Stimulated activated CD4-positive, alpha-beta T cell treated with anti-CD3 and anti-CD28 coated beads, Interleukin-15, amount 100 ng/mL, for 1 hour (primary cell): ENCODE measurements around the gene MYH13.
"Not testable (repeated sequence)": the region's sequence is repeated elsewhere in the genome, so short reads cannot be mapped to it uniquely, and the experiment has no call there.

Experiments
- DNase-seq, 2 donors: peaks; one replicate each; pipeline ENCODE4 v3.0.0-alpha.2; 2020; ENCODE audit warnings: low read depth in 1 of 2, low spot score in 1 of 2

MYH13 gene

DNA sequence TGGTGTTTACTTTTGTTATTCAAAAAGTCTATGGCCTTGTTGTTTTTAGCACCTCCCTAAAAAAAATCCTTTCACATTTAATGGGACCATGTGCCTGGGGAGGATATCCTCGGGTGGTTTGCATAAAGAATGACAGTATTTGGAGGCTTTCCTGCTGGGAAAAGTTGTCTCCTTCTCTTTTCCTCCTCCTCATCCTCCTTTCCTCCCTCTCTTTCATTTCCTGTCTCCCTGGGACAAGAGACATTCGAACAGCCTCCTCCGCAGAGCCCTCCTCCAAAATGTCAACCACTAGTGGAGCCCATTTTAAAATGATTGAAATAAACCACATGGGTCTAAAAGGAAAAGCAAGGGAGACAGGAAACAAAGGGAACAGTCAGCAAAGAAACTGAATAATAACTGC is 67.4 kb downstream of the MYH13 start:
- no peak for DNase-seq

DNA sequence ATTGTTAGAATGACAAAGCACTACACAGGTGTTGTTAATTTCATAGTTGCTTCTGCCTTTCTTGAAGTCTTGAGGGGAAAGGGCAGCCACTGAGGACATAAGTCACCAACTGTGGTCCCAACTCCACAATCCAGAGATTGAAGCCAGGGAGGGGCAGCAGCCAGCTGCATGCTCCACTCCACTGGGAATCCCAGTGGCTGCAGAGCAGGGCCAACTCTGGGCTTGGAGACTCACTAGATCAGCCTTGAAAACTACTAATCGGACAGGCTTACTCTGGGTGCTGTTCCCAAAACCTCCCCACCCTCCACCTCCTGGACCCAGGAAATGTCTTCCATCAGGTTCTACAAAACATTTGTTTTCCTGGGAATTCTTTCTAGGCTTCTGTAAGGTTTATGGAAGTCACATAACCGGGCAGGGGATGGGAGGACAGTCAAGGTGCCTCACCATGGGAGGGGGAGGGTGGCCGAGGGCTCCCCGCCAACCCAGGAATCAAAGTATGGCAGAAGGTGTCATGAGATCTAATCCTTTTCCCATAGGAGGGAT is 68.0 kb downstream of the MYH13 start:
- no peak for DNase-seq

DNA sequence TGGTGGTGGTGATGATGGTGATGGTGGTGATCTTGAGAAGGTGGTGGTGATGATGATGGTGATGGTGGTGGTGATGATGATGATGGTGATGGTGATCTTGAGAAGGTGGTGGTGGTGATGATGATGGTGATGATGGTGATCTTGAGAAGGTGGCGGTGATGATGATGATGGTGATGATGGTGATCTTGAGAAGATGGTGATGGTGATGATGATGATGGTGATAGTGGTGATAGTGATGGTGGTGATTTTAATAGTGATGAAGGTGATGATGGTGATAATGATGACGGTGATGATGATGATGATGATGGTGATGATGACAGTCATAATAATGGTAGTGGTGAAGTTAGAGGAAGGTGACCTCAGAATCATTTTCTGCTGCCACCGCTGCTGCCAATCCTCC is 75.1 kb downstream of the MYH13 start:
- no peak for DNase-seq

DNA sequence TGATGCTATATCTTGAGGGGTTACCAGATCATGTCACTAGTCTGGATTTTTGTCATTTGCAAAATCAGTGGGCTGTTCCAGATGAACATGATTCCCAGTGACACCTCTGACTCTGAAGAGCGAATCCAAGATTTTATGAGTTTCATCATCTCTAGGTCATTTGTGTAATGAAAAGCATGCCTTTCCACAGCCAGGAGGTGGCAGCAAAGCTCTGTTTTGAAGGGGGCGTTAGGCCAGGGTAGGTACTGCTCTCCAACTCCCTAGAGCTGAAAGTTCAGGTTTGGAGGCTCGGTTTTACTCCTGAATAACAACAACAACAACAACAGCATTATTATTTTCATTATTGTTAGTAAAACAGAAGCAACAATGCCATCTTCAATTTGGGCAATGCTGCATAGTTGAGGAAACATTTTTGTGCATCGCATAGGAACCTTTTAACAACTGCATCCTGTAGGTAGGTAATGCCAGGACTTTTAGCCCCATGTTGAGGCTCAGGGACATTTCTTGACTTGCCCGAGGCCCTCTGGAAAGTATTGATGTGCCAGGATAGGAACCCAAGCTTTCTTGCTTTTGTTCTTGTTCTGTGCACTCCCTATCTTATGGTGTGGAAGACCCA is 77.0 kb downstream of the MYH13 start:
- no peak for DNase-seq

DNA sequence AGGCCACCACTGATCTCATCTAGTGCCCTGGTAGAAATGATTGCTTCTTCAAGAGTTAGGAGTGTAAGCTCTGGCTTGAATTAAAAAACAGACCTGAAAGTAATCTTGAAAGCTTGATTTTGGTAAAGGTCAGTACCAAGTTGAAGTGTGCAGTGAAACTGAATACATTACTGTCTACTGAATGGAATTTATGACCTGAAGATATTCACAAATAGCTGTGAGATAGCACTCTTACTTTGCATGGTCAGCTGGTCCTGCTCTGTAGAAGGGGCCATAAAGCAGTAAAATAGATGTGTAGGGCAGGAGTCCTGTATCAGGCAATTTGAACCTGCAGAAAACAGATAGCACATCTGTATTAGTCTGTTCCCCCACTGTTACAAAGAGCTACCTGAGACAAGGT is 78.6 kb downstream of the MYH13 start:
- no peak for DNase-seq

DNA sequence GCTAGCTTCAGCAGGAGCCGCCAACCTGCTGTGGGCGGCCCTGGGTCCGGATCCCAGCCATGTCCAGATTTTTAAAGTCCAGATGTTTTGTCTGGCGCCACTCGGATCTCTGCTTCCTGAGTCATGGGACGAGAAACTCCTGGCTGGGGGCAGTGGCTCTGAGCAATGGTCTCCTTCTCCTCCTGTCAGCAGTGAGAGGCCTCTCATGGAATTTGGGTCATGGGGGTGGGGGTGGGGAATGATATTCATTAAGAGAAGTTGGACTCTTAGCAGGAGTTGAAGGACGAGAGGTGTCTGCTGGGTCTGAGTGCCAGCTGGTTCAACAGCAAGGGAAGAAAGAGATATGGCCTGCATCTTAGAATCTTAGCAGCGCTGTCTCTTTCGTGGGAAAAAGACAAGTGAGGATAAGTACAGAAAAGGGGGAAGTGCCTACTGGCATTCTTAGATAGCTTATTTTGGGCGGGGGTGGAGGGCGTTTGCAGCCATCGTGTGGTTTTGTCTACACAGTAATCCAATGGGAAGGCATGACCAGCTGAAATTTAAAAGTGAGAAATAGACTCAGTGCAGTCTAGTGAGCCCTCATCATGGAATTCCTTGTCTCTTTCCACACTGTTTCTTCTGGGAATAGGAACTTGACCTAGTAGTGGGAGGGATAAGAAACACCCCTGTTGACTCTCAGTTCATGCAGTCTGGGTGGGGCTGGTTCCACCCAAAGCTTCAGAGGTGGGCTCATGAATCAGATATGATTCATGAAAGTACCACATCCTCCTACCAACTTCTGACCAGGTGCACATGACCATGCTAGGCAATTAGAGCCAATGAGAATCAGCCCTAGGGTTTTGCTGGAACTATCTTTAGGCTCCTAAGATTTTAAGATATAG is 80.5 kb downstream of the MYH13 start:
- no peak for DNase-seq

DNA sequence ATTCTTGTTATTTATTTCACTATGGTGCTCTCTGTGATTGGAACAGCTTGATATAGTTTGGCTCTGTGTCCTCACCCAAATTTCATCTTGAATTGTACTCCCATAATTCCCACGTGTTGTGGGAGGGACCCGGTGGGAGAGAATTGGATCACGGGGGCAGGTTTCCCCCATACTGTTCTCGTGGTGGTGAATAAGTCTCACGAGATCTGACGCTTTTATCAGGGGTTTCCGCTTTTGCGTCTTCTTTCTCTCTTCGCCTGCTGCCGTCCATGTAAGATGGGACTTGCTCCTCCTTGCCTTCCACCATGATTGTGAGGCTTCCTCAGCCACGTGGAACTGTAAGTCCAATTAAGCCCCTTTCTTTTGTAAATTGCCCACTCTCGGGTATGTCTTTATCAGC is 81.2 kb downstream of the MYH13 start:
- not testable (repeated sequence) for DNase-seq

DNA sequence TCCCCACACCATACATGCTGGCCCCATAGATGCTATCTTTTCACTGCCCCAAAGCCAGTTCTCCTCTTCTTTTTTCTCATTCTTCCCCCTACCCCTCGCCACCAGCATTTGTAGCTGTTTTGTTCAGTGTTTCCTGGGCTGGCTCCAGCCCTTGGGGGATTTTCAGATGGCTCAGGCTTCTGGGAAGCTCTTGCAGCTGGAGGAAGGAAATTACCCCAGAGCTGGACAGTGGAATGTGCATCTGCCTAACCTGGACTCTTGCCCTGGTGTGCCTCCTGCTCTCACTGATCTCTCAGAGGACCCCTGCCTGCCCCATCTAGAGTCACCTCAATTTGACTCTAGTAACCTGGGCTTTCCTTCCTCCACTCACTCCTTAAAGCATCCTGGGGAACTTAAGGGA is 82.8 kb downstream of the MYH13 start:
- no peak for DNase-seq

DNA sequence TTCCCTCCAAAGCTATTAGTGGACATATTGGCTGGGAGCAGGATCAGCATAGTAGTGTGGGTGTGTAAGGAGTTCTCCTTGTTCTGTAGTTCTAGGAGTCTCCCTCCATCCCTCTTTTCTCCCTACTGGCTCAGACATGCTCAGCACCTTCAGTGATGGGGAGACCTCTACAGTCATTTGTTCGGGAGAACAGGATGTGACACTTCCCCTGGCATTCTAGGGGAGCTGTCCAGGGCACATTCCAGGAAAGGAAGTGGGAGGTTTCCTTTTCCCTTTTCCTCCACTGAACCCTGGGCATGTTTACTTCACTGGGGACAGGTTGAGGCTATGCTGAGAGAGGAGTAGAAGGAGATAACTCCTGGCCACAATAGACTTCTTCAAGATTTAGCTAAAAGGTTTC is 86.5 kb downstream of the MYH13 start:
- no peak for DNase-seq

DNA sequence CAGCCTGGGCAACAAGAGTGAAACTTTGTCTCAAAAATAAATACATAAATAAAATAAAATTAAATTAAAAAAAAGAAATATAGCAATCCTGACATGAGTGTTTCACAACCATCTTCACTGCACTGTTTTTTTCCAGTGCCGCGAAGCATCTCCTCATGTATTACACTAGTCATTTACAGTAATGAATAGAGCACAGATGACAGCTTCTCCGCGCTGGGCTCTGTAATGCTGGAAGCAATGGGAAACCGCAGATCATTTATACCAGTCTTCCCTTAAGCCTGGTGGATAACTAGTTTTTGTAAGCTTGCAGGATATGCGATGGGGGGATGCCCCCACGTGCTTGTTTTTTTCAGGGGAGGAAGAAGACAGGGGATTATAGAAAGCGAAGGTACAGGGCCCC is 86.9 kb downstream of the MYH13 start:
- DNase-seq = no peak

DNA sequence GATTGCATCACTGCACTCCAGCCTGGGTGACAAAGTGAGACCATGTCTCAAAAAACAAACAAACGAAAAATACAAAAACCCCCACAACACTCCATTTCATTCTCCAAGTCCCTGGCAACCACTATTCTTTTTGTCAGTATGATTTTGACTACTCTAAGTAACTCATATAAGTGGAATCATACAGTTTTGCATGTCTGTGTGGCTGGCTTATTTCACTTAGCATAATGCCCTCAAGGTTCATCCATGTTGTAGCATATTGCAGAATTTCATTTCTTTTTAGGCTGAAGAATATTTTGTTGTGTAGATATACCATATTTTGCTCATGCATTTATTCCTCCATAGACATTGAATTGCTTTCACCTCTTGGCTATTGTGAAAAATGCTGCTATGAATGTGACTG is 92.7 kb downstream of the MYH13 start:
- DNase-seq = no peak

DNA sequence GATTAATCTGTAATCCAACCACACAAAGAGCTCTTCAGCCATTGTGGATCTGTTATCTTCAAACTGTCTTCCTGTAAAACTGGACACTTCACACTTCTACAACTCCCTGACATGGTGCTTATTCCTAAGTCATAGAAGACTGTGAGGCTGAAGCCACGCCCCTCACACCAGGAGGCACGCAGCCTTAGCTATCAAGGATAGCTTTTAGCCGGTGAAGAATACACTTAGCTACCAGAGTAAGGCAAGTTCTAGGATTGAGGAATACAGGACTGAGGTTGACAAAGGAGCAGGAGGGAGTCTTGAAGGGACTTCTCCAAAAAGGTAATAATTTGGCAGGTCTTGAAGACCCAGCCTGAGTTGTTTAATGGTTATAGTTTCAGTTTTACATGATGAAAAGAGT is 94.6 kb downstream of the MYH13 start:
- DNase-seq = no peak

DNA sequence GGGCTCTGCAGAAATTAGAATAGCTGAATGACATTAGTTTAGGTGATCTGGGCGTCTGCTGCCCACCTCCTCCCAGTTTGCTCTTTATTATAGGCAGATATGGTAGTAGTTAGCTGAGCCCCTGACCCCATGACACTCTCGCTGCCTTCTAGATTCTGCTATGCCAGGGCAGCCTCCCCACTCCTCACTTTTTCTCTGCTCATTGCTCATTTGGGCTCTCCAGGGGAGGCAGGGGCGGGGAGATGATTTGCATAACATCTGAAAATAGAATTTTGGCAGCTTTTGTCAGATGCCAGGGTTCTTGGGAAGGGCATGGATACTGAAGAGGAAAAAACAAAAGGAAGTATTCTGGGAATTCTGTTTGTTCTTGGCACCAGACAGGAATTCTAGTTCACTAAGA is 96.4 kb downstream of the MYH13 start:
- DNase-seq = no peak

DNA sequence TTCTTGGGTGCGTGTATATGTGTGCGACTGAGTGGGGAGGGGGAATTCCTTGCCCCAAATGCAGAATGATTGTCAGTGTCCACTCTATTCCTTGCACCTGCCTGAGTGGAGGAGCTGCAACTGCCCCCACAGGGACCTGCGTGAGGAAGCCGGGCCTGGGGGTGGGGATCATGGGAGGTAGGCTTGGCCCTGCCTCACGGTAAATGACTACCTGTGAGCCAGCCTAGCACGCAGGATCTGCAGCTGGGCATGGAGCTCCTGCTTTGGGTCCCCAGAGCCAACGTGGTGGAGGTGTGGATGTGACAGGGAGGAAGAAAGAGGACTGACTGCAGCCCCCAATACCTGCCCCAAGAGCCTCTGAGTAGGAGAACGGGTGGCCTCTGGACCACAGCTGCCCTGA is 97.4 kb downstream of the MYH13 start:
- no peak for DNase-seq

DNA sequence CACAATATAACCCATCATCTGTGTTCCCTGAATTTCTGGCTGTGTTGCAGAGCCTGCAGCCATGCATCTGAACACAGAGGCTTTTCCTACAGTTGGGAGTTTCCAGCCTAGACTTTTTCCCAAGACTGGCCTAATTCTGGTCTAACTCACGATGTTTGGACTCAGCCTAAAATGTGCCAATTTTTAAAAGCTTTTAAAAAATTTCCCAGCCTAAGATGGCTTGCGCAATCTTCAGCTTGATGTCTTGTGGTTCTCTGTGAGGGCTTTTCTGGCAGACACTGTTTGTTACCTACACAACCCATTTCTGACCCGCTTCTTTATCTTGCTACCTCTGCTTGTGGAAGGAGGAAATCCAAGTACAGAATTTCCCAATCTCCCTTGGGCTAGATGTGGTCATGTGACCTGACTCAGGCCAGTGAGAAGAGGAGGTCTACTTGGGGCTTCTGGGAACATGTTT is 101.7 kb downstream of the MYH13 start:
- DNase-seq = no peak

DNA sequence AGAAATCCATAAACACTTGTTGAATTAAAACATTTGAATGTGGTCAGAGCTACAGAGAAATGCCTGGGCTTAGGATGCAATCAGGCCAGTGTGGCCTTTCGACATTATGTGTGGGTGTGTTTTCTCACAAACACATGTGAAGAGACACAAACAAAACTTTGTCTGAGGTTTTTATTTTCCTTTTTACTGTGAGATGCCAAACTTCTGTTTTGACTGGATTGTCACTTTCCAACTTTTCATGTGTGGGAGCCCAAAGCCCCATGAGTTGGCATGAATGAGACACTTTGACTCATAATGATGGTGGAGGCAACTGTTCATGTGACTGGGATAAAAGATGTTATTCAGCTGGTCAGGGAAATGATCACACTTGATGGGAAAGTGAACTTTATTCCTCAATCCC is 102.5 kb downstream of the MYH13 start:
- DNase-seq = no peak

DNA sequence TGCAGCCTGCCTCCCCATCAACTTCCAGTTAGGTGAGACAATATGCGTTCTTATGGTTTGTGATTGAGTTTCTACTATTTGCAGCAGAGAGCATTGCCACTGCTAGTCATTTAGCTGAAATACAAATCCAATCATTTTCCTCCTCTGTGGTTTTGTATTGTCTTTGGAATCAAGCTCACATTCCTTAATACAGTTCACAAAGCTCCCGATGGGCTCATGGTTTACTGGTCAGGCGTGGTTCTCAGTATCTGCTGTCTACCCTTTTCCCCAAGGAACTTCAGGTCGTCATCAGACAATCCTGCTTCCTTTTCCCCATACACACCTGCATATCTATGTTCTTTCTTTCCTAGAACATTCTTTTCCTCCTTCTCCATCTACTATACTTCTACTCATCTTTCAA is 104.8 kb downstream of the MYH13 start:
- no peak for DNase-seq

DNA sequence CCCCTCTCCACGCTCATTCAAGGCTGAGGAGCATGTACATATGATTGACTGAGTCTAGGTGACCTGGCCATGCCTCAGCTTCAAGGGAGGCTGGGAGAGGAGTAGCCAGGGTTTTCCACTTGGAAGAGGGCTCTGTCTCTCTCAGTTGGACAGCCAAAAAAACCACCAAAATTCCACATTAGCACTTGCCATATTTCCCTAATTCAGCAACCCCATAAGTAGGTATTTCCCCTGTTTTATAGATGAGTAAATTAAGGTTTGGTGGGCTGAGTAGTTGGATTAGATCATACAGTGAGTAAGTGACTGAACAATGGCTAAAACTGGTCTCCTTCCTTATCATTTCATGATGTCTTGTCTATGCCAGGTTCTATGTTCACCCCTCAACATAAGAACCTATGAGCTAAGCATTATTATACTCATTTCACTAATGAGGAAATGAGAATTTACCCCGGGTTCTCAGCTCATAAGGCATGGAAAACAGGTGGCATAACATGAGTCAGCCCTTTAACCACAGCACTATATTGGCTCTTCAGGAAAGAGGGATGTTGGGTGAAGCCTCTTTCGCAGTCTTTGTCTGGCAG is 106.4 kb downstream of the MYH13 start:
- DNase-seq = no peak

DNA sequence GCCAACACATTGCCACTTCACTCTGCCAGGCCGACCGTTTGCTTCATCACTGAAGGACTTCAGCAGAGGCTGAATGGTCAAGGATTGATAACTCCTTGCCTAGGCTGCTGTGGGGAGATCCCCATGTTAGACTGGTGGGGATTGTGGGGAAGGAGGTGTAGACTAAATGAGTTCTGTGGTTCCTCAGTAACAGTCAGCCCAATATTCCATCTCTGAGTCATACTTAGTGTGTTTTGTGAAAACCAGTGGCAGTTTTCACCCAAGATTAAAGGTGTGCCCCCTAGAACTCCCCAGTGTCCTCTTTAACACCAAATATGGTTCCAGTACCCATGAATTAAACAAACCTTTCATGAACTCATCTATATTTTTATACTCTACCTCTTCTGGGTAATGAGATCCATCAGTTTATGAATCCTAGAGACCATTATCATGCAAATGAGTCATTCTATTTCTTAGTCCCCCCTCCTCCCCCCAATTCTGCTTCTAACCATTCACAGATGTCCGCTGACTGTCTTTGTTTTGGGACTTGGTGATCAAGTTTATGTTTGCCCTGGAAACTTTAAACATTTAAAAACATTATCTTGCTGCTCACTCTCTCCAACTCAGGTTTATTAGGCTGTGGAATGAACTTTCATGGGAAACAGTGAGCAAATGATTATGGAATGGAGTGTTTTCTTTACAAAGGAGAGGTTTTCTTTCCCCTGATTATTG is 107.6 kb downstream of the MYH13 start:
- DNase-seq = no peak

DNA sequence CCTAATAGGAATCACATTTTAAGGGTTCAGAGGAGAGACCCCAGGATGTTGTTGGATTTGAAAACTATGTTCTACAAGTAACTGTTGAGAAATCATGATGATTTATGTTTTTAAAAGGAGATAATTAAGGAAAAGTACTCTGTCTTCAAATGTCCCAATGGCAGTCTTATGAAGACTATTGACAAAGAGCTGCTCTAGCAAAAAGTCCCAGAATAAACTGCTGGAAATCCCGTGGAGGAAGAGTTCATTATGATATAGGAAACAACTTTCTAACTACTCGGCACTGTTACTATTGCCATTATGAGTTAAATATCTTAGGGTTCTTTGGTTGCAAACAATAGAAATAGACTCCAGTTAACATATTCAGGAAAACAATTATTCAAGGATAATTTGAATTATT is 108.8 kb downstream of the MYH13 start:
- DNase-seq = no peak

DNA sequence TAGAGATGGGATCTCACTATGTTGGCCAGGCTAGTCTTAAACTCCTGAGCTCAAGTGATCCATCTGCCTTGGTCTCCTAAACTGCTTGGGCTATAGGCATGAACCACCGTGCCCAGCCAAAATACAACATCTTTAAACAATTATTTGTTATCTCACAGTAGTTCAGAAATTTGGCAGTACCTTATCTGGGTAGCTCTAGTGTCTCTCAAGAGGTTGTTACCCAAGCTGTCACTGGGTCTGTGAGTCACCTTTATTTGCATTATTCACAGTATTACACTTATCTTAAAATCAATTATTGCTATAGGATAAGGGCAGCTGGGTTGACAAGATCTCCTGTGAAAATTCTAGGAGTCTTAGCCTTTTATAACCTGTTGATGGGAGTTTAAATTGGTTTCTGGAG is 110.4 kb downstream of the MYH13 start:
- no peak for DNase-seq

DNA sequence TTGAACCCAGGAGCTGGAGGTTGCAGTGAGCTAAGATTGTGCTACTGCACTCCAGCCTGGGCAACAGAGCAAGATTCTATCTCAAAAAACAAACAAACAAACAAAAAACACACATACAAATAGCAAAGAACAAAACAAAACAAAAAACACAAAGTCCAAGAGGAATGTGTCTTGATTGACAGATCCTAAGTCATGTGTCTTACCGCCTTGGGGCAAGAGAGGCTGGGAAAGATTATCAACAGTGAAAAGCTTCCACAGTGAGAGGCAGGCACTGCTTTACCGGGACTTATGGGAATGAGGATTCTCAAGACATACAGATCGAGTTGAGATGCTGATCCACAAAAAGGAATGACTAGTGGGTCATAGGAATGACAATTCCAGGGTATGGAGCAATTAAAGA is 111.7 kb downstream of the MYH13 start:
- DNase-seq = no peak
